Caco-2 (cell line): Measurements from ENCODE around the gene CLK1. TPM values are rescaled to one million over a fixed set of nuclear protein-coding genes. Genes with fewer than 3 reads are reported as not detected.

Experiments used
- BruUV-seq: library from RNA; stranded (reverse); fragments of 400-500 nt; replicated peaks from 2 replicates; lab custom pipeline; 2021; lab: Mats Ljungman, UMichigan
- CTCF ChIA-PET: fragments of 300-600 bp; sonication (Branson Sonifier 250); formaldehyde crosslinking; loops from one replicate; lab custom pipeline; 2022; ENCODE audit warnings: antibody characterized with exemption; lab: Charles Lee
- POLR2A ChIA-PET: fragments of 300-600 bp; sonication (Branson Sonifier 250); formaldehyde crosslinking; loops from one replicate; lab custom pipeline; 2022; ENCODE audit warnings: antibody characterized with exemption; lab: Charles Lee
- DNase-seq, 2 experiments: peaks; one replicate each; pipeline versions ENCODE4 v3.0.0 to v3.0.0-alpha.2; 2020 to 2022
- H3K27me3 ChIP-seq: replicated peaks from 2 replicates; pipeline ENCODE4 v1.6.0; 2011; ENCODE audit warnings: low read length; ENCODE audit not compliant: control insufficient read depth, insufficient read depth
- H3K36me3 ChIP-seq: 2 replicates; pipeline ENCODE4 v1.5.1; 2011; ENCODE audit warnings: low read length; ENCODE audit not compliant: control insufficient read depth, insufficient read depth
- H3K4me1 ChIP-seq: fragments of 250-450 bp; sonication (Bioruptor Pico); 2 replicates; pipeline ENCODE4 v1.5.1; 2020; ENCODE audit warnings: mild to moderate bottlenecking
- H3K4me3 ChIP-seq: 2 replicates; pipeline ENCODE4 v1.5.1; 2011; ENCODE audit warnings: low read depth, mild to moderate bottlenecking, control low read depth, low read length
- H3K9me3 ChIP-seq: fragments of 250-450 bp; sonication (Bioruptor Pico); 2 replicates; pipeline ENCODE4 v1.5.1; 2020; ENCODE audit warnings: mild to moderate bottlenecking, moderate library complexity
- H3K27ac Mint-ChIP-seq: one replicate; pipeline ENCODE4 v1.8.0; 2022; ENCODE audit warnings: mixed read lengths; ENCODE audit not compliant: unreplicated experiment
- H3K27me3 Mint-ChIP-seq: one replicate; pipeline ENCODE4 v1.8.0; 2022; ENCODE audit warnings: mixed read lengths; ENCODE audit not compliant: insufficient read depth, unreplicated experiment
- H3K36me3 Mint-ChIP-seq: one replicate; pipeline ENCODE4 v1.8.0; 2022; ENCODE audit warnings: mild to moderate bottlenecking, mixed read lengths; ENCODE audit not compliant: insufficient read depth, unreplicated experiment
- H3K4me1 Mint-ChIP-seq: one replicate; pipeline ENCODE4 v1.8.0; 2022; ENCODE audit warnings: low read depth, mixed read lengths; ENCODE audit not compliant: unreplicated experiment
- H3K4me3 Mint-ChIP-seq: one replicate; pipeline ENCODE4 v1.8.0; 2022; ENCODE audit warnings: mild to moderate bottlenecking, moderate library complexity, mixed read lengths; ENCODE audit not compliant: unreplicated experiment
- H3K9me3 Mint-ChIP-seq: one replicate; pipeline ENCODE4 v1.8.0; 2022; ENCODE audit warnings: mixed read lengths; ENCODE audit not compliant: unreplicated experiment
- CTCF ChIP-seq, 2 experiments: fragments of 200-600 bp in 1 of 2; IDR thresholded peaks; 1 replicate in 1 of 2; 2 replicates in 1 of 2; pipeline versions ENCODE4 v1.5.1 to v1.8.0; 2011 to 2022; ENCODE audit warnings: antibody characterized with exemption in 1 of 2, control low read depth in 1 of 2, inconsistent platforms in 1 of 2, low read depth in 1 of 2, low read length in 1 of 2, mild to moderate bottlenecking in 1 of 2, moderate library complexity in 1 of 2; ENCODE audit not compliant: insufficient read depth in 1 of 2, severe bottlenecking in 1 of 2, unreplicated experiment in 1 of 2
- intact Hi-C: fragments of 100-400 bp; cut with micrococcal nuclease; formaldehyde crosslinking; loops from one replicate; pipeline ENCODE4 v1.10.0; 2022; ENCODE audit not compliant: unreplicated experiment
- total RNA-seq: library from RNA; stranded (reverse); gene quantifications from 2 replicates; pipeline ENCODE4 v1.2.3, GENCODE V29; 2022

CLK1 gene
- total RNA-seq, 1 experiment from 2014 or later = 68.0 TPM

GRCh38 chr2:200845194-200845593, 19.3 kb downstream of the CLK1 start:
- H3K4me1 Mint-ChIP-seq = no peaks in the 10 kb centered on the region
- no peak for TF ChIP-seq CTCF (IDR thresholded peaks at IDR 0.05; ENCODE audit: insufficient read depth in 1 of 2, low read depth in 1 of 2, low read length in 1 of 2, severe bottlenecking in 1 of 2, unreplicated experiment in 1 of 2)
- no peak for DNase-seq

GRCh38 chr2:200843993-200844948, 20.2 kb downstream of the CLK1 start:
- no peak for DNase-seq
- no peak for TF ChIP-seq CTCF (IDR thresholded peaks at IDR 0.05; ENCODE audit: insufficient read depth in 1 of 2, low read depth in 1 of 2, low read length in 1 of 2, severe bottlenecking in 1 of 2, unreplicated experiment in 1 of 2)
- no peak overlapping the region for H3K4me3 Mint-ChIP-seq
- no peak overlapping the region for H3K27ac Mint-ChIP-seq
- Histone ChIP-seq H3K9me3 (no peaks in the 10 kb centered on the region), H3K27me3 (no peaks in the 10 kb centered on the region), H3K4me1 (no peaks in the 10 kb centered on the region), H3K36me3 (no peaks in the 10 kb centered on the region), H3K4me3 (no peak overlapping the region)
- peaks cover 5% of the 10 kb centered on the region for H3K36me3 Mint-ChIP-seq
- BruUV-seq = no TSS peak
- POLR2A ChIA-PET = interaction anchor here (0.6 to 1.1 kb wide), 2 partner anchors 19 to 46 kb away, joined by 3 to 4 read pairs; no protein-coding TSS in a partner anchor
- no peaks in the 10 kb centered on the region for H3K9me3 Mint-ChIP-seq
- CTCF ChIA-PET = no interaction called here
- H3K4me1 Mint-ChIP-seq = no peaks in the 10 kb centered on the region
- peaks cover 3% of the 10 kb centered on the region for H3K27me3 Mint-ChIP-seq
- intact Hi-C loops = no loop called here

More at GRCh38 chr2:200845194-200845593, 19.3 kb downstream of the CLK1 start:
- Mint-ChIP-seq H3K27ac (no peak overlapping the region), H3K36me3 (peaks cover 11% of the 10 kb centered on the region), H3K4me3 (no peak overlapping the region), H3K27me3 (peaks cover 3% of the 10 kb centered on the region), H3K9me3 (no peaks in the 10 kb centered on the region)
- H3K4me3 ChIP-seq = no peak overlapping the region
- no peaks in the 10 kb centered on the region for H3K9me3 ChIP-seq
- H3K36me3 ChIP-seq = no peaks in the 10 kb centered on the region
- no TSS peak for BruUV-seq
- CTCF ChIA-PET = no interaction called here
- POLR2A ChIA-PET = interaction anchor here (0.6 to 1.1 kb wide), 2 partner anchors 19 to 35 kb away, joined by 3 to 6 read pairs; no protein-coding TSS in a partner anchor
- intact Hi-C loops = no loop called here
- no peaks in the 10 kb centered on the region for H3K27me3 ChIP-seq
- no peaks in the 10 kb centered on the region for H3K4me1 ChIP-seq

- intact Hi-C loops = no loop called here
- no peak overlapping the region for H3K4me3 Mint-ChIP-seq
- H3K36me3 ChIP-seq = no peaks in the 10 kb centered on the region
- H3K9me3 Mint-ChIP-seq = no peaks in the 10 kb centered on the region
- no peak overlapping the region for H3K27ac Mint-ChIP-seq
- ChIA-PET CTCF (no interaction called here), POLR2A (no interaction called here)
- no peak for DNase-seq
- no peaks in the 10 kb centered on the region for H3K4me1 Mint-ChIP-seq
- no peaks in the 10 kb centered on the region for H3K4me1 ChIP-seq
- no peaks in the 10 kb centered on the region for H3K36me3 Mint-ChIP-seq
- H3K4me3 ChIP-seq = no peak overlapping the region
- H3K27me3 ChIP-seq = no peaks in the 10 kb centered on the region
- H3K27me3 Mint-ChIP-seq = peaks cover 3% of the 10 kb centered on the region
- H3K9me3 ChIP-seq = peaks cover 12% of the 10 kb centered on the region
- no TSS peak for BruUV-seq
- no peak for TF ChIP-seq CTCF (IDR thresholded peaks at IDR 0.05; ENCODE audit: insufficient read depth in 1 of 2, low read depth in 1 of 2, low read length in 1 of 2, severe bottlenecking in 1 of 2, unreplicated experiment in 1 of 2)
Observed at GRCh38 chr2:200839513-200839912, 24.9 kb downstream of the CLK1 start.
